Keratinocyte (primary cell): ENCODE results near the gene USP17L20.
"Not testable (repeated sequence)": the region's sequence is repeated elsewhere in the genome, so short reads cannot be mapped to it uniquely, and the experiment has no call there.

ENCODE experiments used
- EZH2 ChIP-seq: IDR thresholded peaks from one replicate; pipeline ENCODE4 v1.6.1; 2012; ENCODE audit warnings: inconsistent platforms, mild to moderate bottlenecking, low read length, moderate library complexity
- TF ChIP-seq, protein P1 (sequence below), 3 experiments: IDR thresholded peaks in 1 of 3; conservative IDR thresholded peaks in 1 of 3; optimal IDR thresholded peaks in 1 of 3; 2 replicates in 2 of 3; 3 replicates in 1 of 3; pipeline versions ENCODE3 to v1.5.1; 2011; ENCODE audit warnings: low read length in 3 of 3, mild to moderate bottlenecking in 3 of 3, moderate library complexity in 2 of 3, control low read depth in 1 of 3, inconsistent platforms in 1 of 3; ENCODE audit not compliant: insufficient read depth in 2 of 3; ENCODE audit errors: extremely low read depth in 1 of 3

DNA sequence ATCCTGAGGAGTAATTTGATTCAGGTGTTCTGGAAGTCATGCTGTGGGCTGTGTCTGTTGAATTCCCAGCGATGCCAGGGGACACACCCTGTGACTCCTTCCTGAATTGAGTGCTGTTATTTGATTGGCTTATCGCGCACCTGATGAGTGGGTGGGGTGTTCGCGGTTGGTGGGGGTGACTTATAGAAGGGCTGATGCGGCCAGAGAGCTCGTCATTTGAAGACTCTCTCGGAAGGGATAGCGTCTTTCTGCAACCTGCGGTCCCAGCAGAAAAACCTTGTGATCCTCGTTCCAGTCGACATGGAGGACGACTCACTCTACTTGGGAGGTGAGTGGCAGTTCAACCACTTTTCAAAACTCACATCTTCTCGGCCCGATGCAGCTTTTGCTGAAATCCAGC, at the start of gene USP17L20:
- TF ChIP-seq, protein P1, sequence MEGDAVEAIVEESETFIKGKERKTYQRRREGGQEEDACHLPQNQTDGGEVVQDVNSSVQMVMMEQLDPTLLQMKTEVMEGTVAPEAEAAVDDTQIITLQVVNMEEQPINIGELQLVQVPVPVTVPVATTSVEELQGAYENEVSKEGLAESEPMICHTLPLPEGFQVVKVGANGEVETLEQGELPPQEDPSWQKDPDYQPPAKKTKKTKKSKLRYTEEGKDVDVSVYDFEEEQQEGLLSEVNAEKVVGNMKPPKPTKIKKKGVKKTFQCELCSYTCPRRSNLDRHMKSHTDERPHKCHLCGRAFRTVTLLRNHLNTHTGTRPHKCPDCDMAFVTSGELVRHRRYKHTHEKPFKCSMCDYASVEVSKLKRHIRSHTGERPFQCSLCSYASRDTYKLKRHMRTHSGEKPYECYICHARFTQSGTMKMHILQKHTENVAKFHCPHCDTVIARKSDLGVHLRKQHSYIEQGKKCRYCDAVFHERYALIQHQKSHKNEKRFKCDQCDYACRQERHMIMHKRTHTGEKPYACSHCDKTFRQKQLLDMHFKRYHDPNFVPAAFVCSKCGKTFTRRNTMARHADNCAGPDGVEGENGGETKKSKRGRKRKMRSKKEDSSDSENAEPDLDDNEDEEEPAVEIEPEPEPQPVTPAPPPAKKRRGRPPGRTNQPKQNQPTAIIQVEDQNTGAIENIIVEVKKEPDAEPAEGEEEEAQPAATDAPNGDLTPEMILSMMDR (optimal IDR thresholded peaks at IDR 0.05 in 1 of 3, IDR thresholded peaks at IDR 0.05 in 1 of 3, conservative IDR thresholded peaks at IDR 0.05 in 1 of 3; ENCODE audit: extremely low read depth in 1 of 3, insufficient read depth in 2 of 3, low read length in 3 of 3) = not testable (repeated sequence)
- TF ChIP-seq EZH2 = not testable (repeated sequence)
